ENCODE results near the gene FOXK2. TPM values are rescaled to one million over a fixed set of nuclear protein-coding genes. Genes with fewer than 3 reads are reported as not detected.

Gene FOXK2
- total RNA-seq, 1 experiment from 2014 or later = 72.0 TPM

DNA sequence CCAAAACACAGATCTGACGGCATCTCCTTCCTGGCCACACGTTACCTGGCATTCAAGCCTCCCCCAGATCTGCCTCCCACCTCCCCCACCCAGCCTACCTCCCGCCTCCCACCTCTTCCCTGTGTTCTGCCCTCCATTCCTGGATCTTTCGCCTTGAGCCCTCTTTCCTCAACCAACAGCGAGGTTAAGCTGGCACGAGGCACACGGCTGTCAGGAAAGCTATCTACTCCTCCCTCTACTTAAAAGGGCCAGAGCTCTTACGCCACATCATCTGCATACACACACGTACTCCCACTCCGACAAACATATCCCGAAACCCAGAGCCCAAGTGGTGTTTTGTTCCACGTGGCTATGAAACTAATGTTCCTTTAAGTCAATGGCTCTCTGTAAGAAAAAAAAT, 110.7 kb downstream of the FOXK2 start:
- no peak overlapping the region for H3K9ac ChIP-seq (ENCODE audit: extremely low read depth, insufficient read length, low read length)
- no peak overlapping the region for H3K27ac ChIP-seq (ENCODE audit: insufficient read length, low read depth, low read length)
- no peaks in the 10 kb centered on the region for H3K23me2 ChIP-seq (ENCODE audit: insufficient read length, low read depth, low read length, poor library complexity, severe bottlenecking)
- Mint-ChIP-seq H3K36me3 (ENCODE audit: insufficient read depth in 1 of 3, low read depth in 3 of 3) (peaks cover 18 to 62% (median 57%) of the 10 kb centered on the region in 3 experiments; a peak in 6 of 7 replicates), H3K27ac (peak overlapping the region; percentile 37 to 90 (median 75); a peak in 4 of 7 replicates), H3K4me1 (no peaks in the 10 kb centered on the region), H3K27me3 (ENCODE audit: low read depth) (no peaks in the 10 kb centered on the region), H3K9me3 (no peaks in the 10 kb centered on the region), H3K4me3 (no peak overlapping the region)
- no peak overlapping the region for H4K5ac ChIP-seq (ENCODE audit: insufficient read length, low read depth, low read length)
- H2BK15ac ChIP-seq (ENCODE audit: low read depth, low read length) = no peak overlapping the region
- H3K4me2 ChIP-seq (ENCODE audit: insufficient read depth, insufficient read length, low read length) = no peak overlapping the region
- H3K4me1 ChIP-seq (ENCODE audit: insufficient read depth, low read length) = no peaks in the 10 kb centered on the region
- H4K20me1 ChIP-seq (ENCODE audit: control insufficient read depth, insufficient read depth, insufficient read length) = no peaks in the 10 kb centered on the region
- no peak overlapping the region for H2BK5ac ChIP-seq (ENCODE audit: insufficient read length, low read length)
- no CpG with 5 or more reads among the region's 12 CpGs for WGBS (ENCODE audit: extremely low coverage, insufficient read length, low lambda C conversion rate)
- no peak overlapping the region for H4K91ac ChIP-seq (ENCODE audit: insufficient read length, low read depth, low read length)
- no peak overlapping the region for H3T11ph ChIP-seq (ENCODE audit: low read length)
- H3K9me3 ChIP-seq (ENCODE audit: control insufficient read depth, low read depth, low read length) = no peaks in the 10 kb centered on the region
- no peak overlapping the region for H2BK120ac ChIP-seq (ENCODE audit: low read depth, low read length, poor library complexity, severe bottlenecking)
- no peak overlapping the region for H3K23ac ChIP-seq (ENCODE audit: insufficient read length, low read depth, low read length)
- H2BK20ac ChIP-seq (ENCODE audit: low read depth, low read length, poor library complexity, severe bottlenecking) = no peak overlapping the region
- H3K79me2 ChIP-seq (ENCODE audit: insufficient read depth, low read length) = peaks cover 7% of the 10 kb centered on the region; the same call in 1 of the 2 replicates
- H2AK5ac ChIP-seq (ENCODE audit: insufficient read length, low read length) = no peak overlapping the region
- no peaks in the 10 kb centered on the region for H3K27me3 ChIP-seq (ENCODE audit: insufficient read depth, low read length)
- H3K56ac ChIP-seq (ENCODE audit: insufficient read length, low read depth, low read length) = no peak overlapping the region
- no peak overlapping the region for H2AFZ ChIP-seq (ENCODE audit: low read length)
- no peak overlapping the region for H3K18ac ChIP-seq (ENCODE audit: insufficient read length, low read depth, low read length)
- no peak overlapping the region for H4K8ac ChIP-seq (replicated peaks; ENCODE audit: insufficient read length, low read depth, low read length)
- no peak for TF ChIP-seq CTCF (conservative IDR thresholded peaks at IDR 0.05)
- no peak overlapping the region for H3K14ac ChIP-seq (ENCODE audit: insufficient read depth, low read length)
- H3K4ac ChIP-seq (ENCODE audit: low read depth, low read length) = no peak overlapping the region
- no peak for DNase-seq
- H3K79me1 ChIP-seq (ENCODE audit: insufficient read depth, low read depth, low read length, poor library complexity, severe bottlenecking) = peaks cover 12% of the 10 kb centered on the region
- H2BK12ac ChIP-seq (ENCODE audit: insufficient read length, low read depth, low read length) = no peak overlapping the region

All from H9 (cell line).